SK-N-SH treated with all-trans-retinoic acid at 6 μM for 48 hours (cell line): Measurements from ENCODE around the gene B3GAT1.

Experiments used
- PATZ1 ChIP-seq: fragments of 250-450 bp; sonication (Bioruptor Pico); IDR thresholded peaks from 2 replicates; pipeline ENCODE4 v1.8.0; 2020; ENCODE audit warnings: mild to moderate bottlenecking, moderate library complexity, borderline replicate concordance
- ZNF70 ChIP-seq: fragments of 450-650 bp; formaldehyde crosslinking; IDR thresholded peaks from 2 replicates; pipeline ENCODE4 v1.5.0; 2020; ENCODE audit warnings: mild to moderate bottlenecking, moderate library complexity

GRCh38 chr11:134392953-134393615 is 19.0 kb downstream of the B3GAT1 start:
- TF ChIP-seq PATZ1: no peak
- no peak for TF ChIP-seq ZNF70 (CRISPR knock-in tag)
